Suprapubic skin (tissue), 4 donors: ENCODE measurements around the gene CD40LG. TPM values are rescaled to one million over a fixed set of nuclear protein-coding genes. Genes with fewer than 3 reads are reported as not detected.

ENCODE experiments used
- DNase-seq, 2 donors: peaks; one replicate each; pipeline ENCODE4 v3.0.0-alpha.2; 2019; ENCODE audit warnings: low spot score in 2 of 2
- H3K27ac ChIP-seq: fragments of 200-600 bp; sonication (generic); one replicate; pipeline ENCODE4 v1.5.1; 2019
- H3K27me3 ChIP-seq: fragments of 200-600 bp; sonication (generic); one replicate; pipeline ENCODE4 v1.5.1; 2019
- H3K36me3 ChIP-seq: fragments of 200-600 bp; sonication (generic); one replicate; pipeline ENCODE4 v1.5.1; 2019
- H3K4me1 ChIP-seq: fragments of 200-600 bp; sonication (generic); one replicate; pipeline ENCODE4 v1.5.1; 2019
- H3K4me3 ChIP-seq: fragments of 200-600 bp; sonication (generic); one replicate; pipeline ENCODE4 v1.5.1; 2019; ENCODE audit warnings: mild to moderate bottlenecking
- H3K9me3 ChIP-seq: fragments of 200-600 bp; sonication (generic); one replicate; pipeline ENCODE4 v1.5.1; 2019
- CTCF ChIP-seq, 2 donors: fragments of 200-600 bp in 1 of 2; fragments of 450-650 bp in 1 of 2; sonication (generic) in 1 of 2; IDR thresholded peaks; one replicate each; pipeline ENCODE4 v1.5.1; 2016 to 2019; ENCODE audit warnings: antibody characterized with exemption in 2 of 2, mild to moderate bottlenecking in 1 of 2, moderate library complexity in 1 of 2
- EP300 ChIP-seq: sonication (generic); formaldehyde crosslinking; IDR thresholded peaks from one replicate; pipeline ENCODE4 v1.6.1; 2017; ENCODE audit warnings: antibody characterized with exemption
- POLR2A ChIP-seq, 2 donors: fragments of 450-650 bp; IDR thresholded peaks; one replicate each; pipeline ENCODE4 v1.6.1; 2017; ENCODE audit warnings: antibody characterized with exemption in 2 of 2, mild to moderate bottlenecking in 2 of 2, moderate library complexity in 2 of 2
- POLR2AphosphoS5 ChIP-seq, 3 donors: sonication (generic); formaldehyde crosslinking; IDR thresholded peaks; one replicate each; pipeline ENCODE4 v1.6.1; 2017; ENCODE audit warnings: antibody characterized with exemption in 3 of 3
- WGBS: methylation state at CpG from one replicate; pipeline ENCODE4 v1.1.5; 2018; 5-methylcytosine and 5-hydroxymethylcytosine counted together
- total RNA-seq, 4 donors: library from RNA; depleted of rRNA; stranded (reverse); fragments of >200 nt; gene quantifications; one replicate each; pipeline ENCODE4 v1.1.0, GENCODE V29; 2016

Gene CD40LG
- total RNA-seq, 4 donors from 2014 or later: not detected

- DNase-seq: no peak
- TF ChIP-seq CTCF (IDR thresholded peaks at IDR 0.05) (no peak), POLR2AphosphoS5 (IDR thresholded peaks at IDR 0.05) (no peak), EP300 (no peak), POLR2A (IDR thresholded peaks at IDR 0.05) (no peak)
- H3K36me3 ChIP-seq: no peaks in the 10 kb centered on the region
- H3K4me3 ChIP-seq: no peak overlapping the region
- H3K4me1 ChIP-seq: no peaks in the 10 kb centered on the region
- 80% methylated on average over 6 of the region's 6 CpGs for WGBS
- H3K27me3 ChIP-seq: no peaks in the 10 kb centered on the region
- no peaks in the 10 kb centered on the region for H3K9me3 ChIP-seq
- H3K27ac ChIP-seq: no peak overlapping the region
Measured at GRCh38 chrX:136635235-136635634, 12.7 kb upstream of the CD40LG start.

DNA sequence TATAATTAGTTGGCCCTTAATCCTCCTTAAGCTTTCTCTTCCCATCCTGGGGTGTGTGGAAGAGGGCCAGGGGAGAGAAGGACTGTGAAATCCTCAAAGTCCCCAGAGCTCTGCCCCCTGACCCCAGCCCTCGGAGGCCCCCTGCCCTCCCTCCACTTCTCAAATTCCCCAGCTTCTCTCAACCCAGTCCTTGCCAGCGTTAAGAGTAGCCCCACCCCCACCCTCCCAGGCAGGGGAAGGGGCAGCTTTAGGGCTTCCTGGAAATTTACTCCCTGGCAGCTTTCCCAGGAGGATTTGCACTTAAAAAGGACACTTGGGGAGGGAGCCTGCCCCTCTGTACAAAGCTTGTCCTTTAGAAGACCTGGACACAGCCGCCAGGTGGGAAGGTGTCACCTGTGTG lies 11.8 kb upstream of the CD40LG start:
- Histone ChIP-seq H3K36me3 (no peaks in the 10 kb centered on the region), H3K27me3 (no peaks in the 10 kb centered on the region), H3K27ac (no peak overlapping the region), H3K4me3 (no peak overlapping the region), H3K9me3 (no peaks in the 10 kb centered on the region), H3K4me1 (no peaks in the 10 kb centered on the region)
- 25% methylated on average over 3 of the region's 3 CpGs for WGBS
- no peak for DNase-seq
- TF ChIP-seq CTCF (IDR thresholded peaks at IDR 0.05) (no peak), POLR2A (IDR thresholded peaks at IDR 0.05) (no peak), POLR2AphosphoS5 (IDR thresholded peaks at IDR 0.05) (no peak), EP300 (no peak)

GRCh38 chrX:136639506-136640176 lies 8.3 kb upstream of the CD40LG start:
- Histone ChIP-seq H3K27ac (no peak overlapping the region), H3K9me3 (no peaks in the 10 kb centered on the region), H3K36me3 (no peaks in the 10 kb centered on the region), H3K4me1 (no peaks in the 10 kb centered on the region), H3K4me3 (no peak overlapping the region), H3K27me3 (no peaks in the 10 kb centered on the region)
- no peak for TF ChIP-seq POLR2AphosphoS5 (IDR thresholded peaks at IDR 0.05)
- no peak for TF ChIP-seq EP300
- no peak for TF ChIP-seq CTCF (IDR thresholded peaks at IDR 0.05)
- no peak for TF ChIP-seq POLR2A (IDR thresholded peaks at IDR 0.05)
- 67% methylated on average over 8 of the region's 8 CpGs for WGBS
- no peak for DNase-seq

DNA sequence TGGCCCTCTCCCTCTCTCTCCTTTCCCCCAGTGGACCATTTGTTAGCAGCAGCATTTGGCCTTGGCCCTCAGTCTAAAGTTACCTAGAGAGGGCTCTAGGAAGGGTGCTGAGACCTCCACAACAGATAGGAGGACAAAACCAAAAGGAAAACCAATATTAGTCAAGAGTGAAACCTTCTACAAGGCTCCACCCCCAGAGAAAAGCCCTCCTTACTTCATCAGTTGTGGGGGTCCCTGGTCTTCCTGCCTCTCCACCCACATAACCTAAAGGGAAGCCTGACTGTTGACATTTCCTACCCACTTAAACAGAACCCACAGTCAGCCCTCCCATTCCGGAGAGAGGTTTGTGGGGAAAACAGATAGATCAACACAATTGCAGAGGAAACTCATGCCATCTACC lies 4.7 kb upstream of the CD40LG start:
- 83% methylated on average over 1 of the region's 1 CpG for WGBS
- Histone ChIP-seq H3K4me3 (no peak overlapping the region), H3K4me1 (no peaks in the 10 kb centered on the region), H3K36me3 (no peaks in the 10 kb centered on the region), H3K9me3 (no peaks in the 10 kb centered on the region), H3K27ac (no peak overlapping the region), H3K27me3 (no peaks in the 10 kb centered on the region)
- TF ChIP-seq CTCF (IDR thresholded peaks at IDR 0.05) (no peak), POLR2AphosphoS5 (IDR thresholded peaks at IDR 0.05) (no peak), EP300 (no peak), POLR2A (IDR thresholded peaks at IDR 0.05) (no peak)
- DNase-seq: no peak

GRCh38 chrX:136646602-136647239 lies 1.2 kb upstream of the CD40LG start:
- WGBS: 67% methylated on average over 5 of the region's 5 CpGs
- TF ChIP-seq CTCF (IDR thresholded peaks at IDR 0.05) (no peak), EP300 (no peak), POLR2AphosphoS5 (IDR thresholded peaks at IDR 0.05) (no peak), POLR2A (IDR thresholded peaks at IDR 0.05) (no peak)

More at GRCh38 chrX:136646602-136647239, 1.2 kb upstream of the CD40LG start:
- H3K27ac ChIP-seq: no peak overlapping the region
- H3K4me3 ChIP-seq: no peak overlapping the region
- no peak for DNase-seq
- no peaks in the 10 kb centered on the region for H3K9me3 ChIP-seq
- no peaks in the 10 kb centered on the region for H3K36me3 ChIP-seq
- no peaks in the 10 kb centered on the region for H3K27me3 ChIP-seq
- H3K4me1 ChIP-seq: no peaks in the 10 kb centered on the region
